Measurements from ENCODE around the gene GABARAPL2. TPM values are rescaled to one million over a fixed set of nuclear protein-coding genes. Genes with fewer than 3 reads are reported as not detected.

The GABARAPL2 gene
- total RNA-seq = 27.3 and 34.5 TPM in 2 replicates

GRCh38 chr16:75566040-75566757 lies at the start of gene GABARAPL2:
Gene GABARAPL2 (plus strand): TSS chr16:75566379. CDS start chr16:75566487, 108 bp downstream.

DNA sequence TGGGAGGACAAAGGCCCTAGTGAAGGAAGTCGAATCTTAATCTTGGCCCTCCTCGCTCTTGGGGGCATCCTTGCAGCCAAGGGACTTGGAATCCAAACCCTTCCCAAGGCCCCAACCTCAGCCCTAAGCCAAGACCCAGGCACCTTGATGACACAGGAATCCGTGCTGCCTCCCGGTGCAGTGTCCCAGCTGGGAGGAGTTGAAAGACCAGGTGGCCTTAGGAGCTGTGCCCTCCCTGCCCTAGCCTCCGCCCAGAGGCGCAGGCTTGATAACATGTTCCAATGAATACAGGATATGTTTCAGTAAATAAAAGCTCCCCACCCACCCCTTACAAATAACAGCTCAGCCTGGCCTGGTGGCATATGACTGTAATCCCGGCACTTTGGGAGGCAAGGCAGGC lies 30.3 kb upstream of the GABARAPL2 start, which contains the start of gene CHST5:
TSS of gene CHST5 (minus strand) at position 208 of the 400 bp plus-strand sequence. CDS start 5,724 bp downstream, outside the sequence.

DNA sequence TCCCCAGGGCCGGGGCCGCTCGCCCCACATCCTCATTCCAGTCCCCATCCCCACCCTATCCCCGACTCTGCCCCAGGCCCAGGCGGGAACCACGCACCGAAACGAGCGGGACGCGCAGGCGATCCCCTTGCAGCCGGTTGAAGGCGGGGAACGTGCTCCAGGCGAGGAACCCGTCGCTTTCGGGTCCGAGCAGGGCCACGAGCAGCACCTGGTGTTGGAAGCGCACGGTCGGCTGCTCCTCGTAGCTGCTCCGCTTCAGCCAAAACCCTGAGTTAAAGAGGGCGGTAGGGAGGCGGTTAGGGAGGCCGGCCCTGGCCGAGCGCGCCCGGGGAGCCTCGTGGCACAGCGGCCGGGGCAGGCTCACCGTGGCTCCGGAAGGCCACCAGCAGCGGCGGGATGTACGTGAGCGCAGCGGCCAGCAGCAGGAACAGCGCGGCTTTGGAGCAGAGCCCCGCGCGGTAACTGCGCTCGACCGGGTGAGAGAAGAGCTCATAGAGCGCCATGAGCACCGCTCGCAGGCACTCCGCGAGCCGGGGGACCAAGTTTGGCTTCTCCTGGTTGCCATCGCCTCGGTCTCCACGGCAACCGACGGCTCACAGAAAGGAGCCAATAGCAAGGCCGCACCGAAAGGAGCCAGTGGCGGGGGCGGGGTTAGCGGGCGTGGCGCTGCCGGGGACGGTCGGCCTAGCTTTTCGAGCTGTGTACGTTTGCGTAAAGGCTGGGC lies 10.3 kb upstream of the GABARAPL2 start, which contains the start of gene TMEM231:
TSS of gene TMEM231 (minus strand) at position 546 of the 724 bp plus-strand sequence. CDS start at position 503, 43 bp downstream.

DNA sequence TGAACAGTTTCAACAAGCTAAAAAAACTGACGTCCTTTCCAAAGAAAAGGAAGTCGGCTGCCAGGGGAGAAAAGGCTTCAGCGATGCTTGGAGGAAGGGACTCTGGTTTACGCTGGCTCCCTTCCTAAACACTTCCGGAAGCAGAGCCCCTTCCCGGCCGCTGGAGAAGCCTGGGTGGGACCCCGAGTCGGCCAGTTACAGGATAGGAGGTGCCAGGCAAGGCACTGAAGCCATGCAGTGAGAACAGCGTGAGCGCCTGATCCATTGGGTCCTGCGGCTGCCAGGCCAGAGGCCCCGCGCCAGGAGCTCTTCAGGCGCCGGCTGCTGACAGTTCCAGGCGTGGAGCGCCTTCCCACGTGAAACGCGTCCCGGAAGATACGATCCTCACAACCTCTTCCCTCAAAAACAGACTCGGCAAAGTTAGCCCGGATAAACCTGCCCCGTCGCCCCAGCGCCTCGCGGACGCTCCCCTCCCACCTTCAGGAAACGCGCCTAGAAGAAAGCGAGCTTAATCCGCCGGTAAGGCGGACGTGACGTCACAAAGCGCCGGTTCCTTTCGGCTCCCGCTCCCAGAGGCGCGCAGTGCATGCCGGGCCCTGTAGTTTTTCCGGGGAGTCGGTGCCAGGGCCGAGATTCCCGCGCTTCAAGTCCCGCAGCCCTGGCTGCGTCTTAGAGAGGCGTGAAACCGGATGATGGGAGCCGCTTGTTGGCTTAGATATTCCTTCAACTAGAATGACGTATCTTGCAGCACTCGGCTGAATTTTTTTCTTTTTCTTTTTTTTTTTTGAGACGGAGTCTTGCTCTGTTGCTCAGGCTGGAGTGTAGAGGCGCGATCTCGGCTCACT lies 56.8 kb downstream of the GABARAPL2 start, which contains the start of gene ADAT1:
TSS of gene ADAT1 (minus strand) at position 521 of the 845 bp plus-strand sequence. CDS start 2,482 bp downstream, outside the sequence.

Other genes starting within 250 kb of the GABARAPL2 start
- 29.1 and 32.0 TPM in 2 replicates for gene CFDP1, start 132.9 kb upstream of the GABARAPL2 start, total RNA-seq
- gene TMEM170A, start 101.7 kb upstream of the GABARAPL2 start, total RNA-seq = 12.6 and 14.1 TPM in 2 replicates
- 0.73 and 1.3 TPM in 2 replicates for gene CHST6, start 70.9 kb upstream of the GABARAPL2 start, total RNA-seq
- gene CHST5, start 30.3 kb upstream of the GABARAPL2 start, total RNA-seq = 0.49 TPM in 1 of 2 replicates, not detected in the other
- gene TMEM231, start 10.1 kb upstream of the GABARAPL2 start, total RNA-seq = 15.3 and 16.2 TPM in 2 replicates
- gene ADAT1, start 56.9 kb downstream of the GABARAPL2 start, total RNA-seq = 45.4 and 49.3 TPM in 2 replicates
- 104 and 112 TPM in 2 replicates for gene KARS1, start 81.3 kb downstream of the GABARAPL2 start, total RNA-seq
- gene TERF2IP, start 81.4 kb downstream of the GABARAPL2 start, total RNA-seq = 32.5 and 38.9 TPM in 2 replicates
- gene CPHXL2, start 110.6 kb downstream of the GABARAPL2 start, total RNA-seq = not detected in 2 replicates
- gene DUXB, start 135.1 kb downstream of the GABARAPL2 start, total RNA-seq = not detected in 2 replicates
- gene CPHXL, start 160.1 kb downstream of the GABARAPL2 start, total RNA-seq = not detected in 2 replicates

Data from hair follicle dermal papilla cell (primary cell).